ENCODE results near the gene CA12.

The CA12 gene

GRCh38 chr15:63301088-63301487 is 80.6 kb downstream of the CA12 start:
- DNase-seq, result no peak

GRCh38 chr15:63299943-63300575 is 81.6 kb downstream of the CA12 start:
- DNase-seq, result no peak

- DNase-seq, result no peak
Measured at GRCh38 chr15:63296195-63296594, 85.5 kb downstream of the CA12 start.

GRCh38 chr15:63295341-63295740 is 86.3 kb downstream of the CA12 start:
- DNase-seq, result no peak

GRCh38 chr15:63294359-63294758 is 87.3 kb downstream of the CA12 start:
- DNase-seq, result no peak

- DNase-seq, result no peak
Measured at GRCh38 chr15:63292771-63293170, 88.9 kb downstream of the CA12 start.

- DNase-seq, result no peak
Measured at GRCh38 chr15:63292241-63292640, 89.4 kb downstream of the CA12 start.

GRCh38 chr15:63291507-63291906 is 90.1 kb downstream of the CA12 start:
- no peak for DNase-seq

GRCh38 chr15:63288778-63289378 is 92.8 kb downstream of the CA12 start:
- DNase-seq, result peak; percentile 35

GRCh38 chr15:63288342-63288741 is 93.3 kb downstream of the CA12 start:
- DNase-seq, result no peak

- DNase-seq, result no peak
Measured at GRCh38 chr15:63287109-63287508, 94.5 kb downstream of the CA12 start.

GRCh38 chr15:63284335-63284734 is 97.3 kb downstream of the CA12 start:
- DNase-seq, result no peak

GRCh38 chr15:63283126-63283525 is 98.5 kb downstream of the CA12 start:
- DNase-seq, result no peak

GRCh38 chr15:63277893-63278456 is 103.7 kb downstream of the CA12 start:
- no peak for DNase-seq

GRCh38 chr15:63277038-63277892 is 104.4 kb downstream of the CA12 start, which contains the start of gene APH1B:
APH1B (plus strand) TSS chr15:63277605; CDS start chr15:63277624, 19 bp downstream.
- DNase-seq, result peak; percentile 72

- no peak for DNase-seq
Measured at GRCh38 chr15:63276342-63277037, 105.2 kb downstream of the CA12 start.

- no peak for DNase-seq
Measured at GRCh38 chr15:63274427-63274826, 107.2 kb downstream of the CA12 start.

Measured in central memory CD4-positive, alpha-beta T cell (primary cell).